NCI-H2081 treated with DMSO at 0.1 percent for 48 hours (cell line): ENCODE measurements around the gene MICAL3.
"Not testable (repeated sequence)": the region's sequence is repeated elsewhere in the genome, so short reads cannot be mapped to it uniquely, and the experiment has no call there.

Experiments
- DNase-seq: peaks from one replicate; lab custom pipeline; 2025; lab: John Stamatoyannopoulos, UW

MICAL3 gene

GRCh38 chr22:18059094-18059417 is 34.7 kb upstream of the MICAL3 start:
- DNase-seq = no peak

GRCh38 chr22:18058371-18059093 is 34.2 kb upstream of the MICAL3 start:
- no peak for DNase-seq

GRCh38 chr22:18057568-18058209 is 33.3 kb upstream of the MICAL3 start:
- DNase-seq = no peak

GRCh38 chr22:18056807-18057474 is 32.6 kb upstream of the MICAL3 start:
- no peak for DNase-seq

GRCh38 chr22:18056161-18056666 is 31.9 kb upstream of the MICAL3 start:
- DNase-seq = no peak

GRCh38 chr22:18055619-18056160 is 31.3 kb upstream of the MICAL3 start:
- no peak for DNase-seq

- DNase-seq = not testable (repeated sequence)
These were observed 29.0 kb upstream of the MICAL3 start for GRCh38 chr22:18053216-18053946.

GRCh38 chr22:18051113-18051512 is 26.8 kb upstream of the MICAL3 start:
- not testable (repeated sequence) for DNase-seq

GRCh38 chr22:18050065-18050464 is 25.7 kb upstream of the MICAL3 start:
- DNase-seq = no peak

- DNase-seq = no peak
These were observed 24.1 kb upstream of the MICAL3 start for GRCh38 chr22:18048441-18048898.

- DNase-seq = no peak
These were observed 23.7 kb upstream of the MICAL3 start for GRCh38 chr22:18048041-18048440.

- DNase-seq = no peak
These were observed 21.4 kb upstream of the MICAL3 start for GRCh38 chr22:18045794-18046193.

GRCh38 chr22:18044548-18045271 is 20.3 kb upstream of the MICAL3 start:
- no peak for DNase-seq

- no peak for DNase-seq
These were observed 18.3 kb upstream of the MICAL3 start for GRCh38 chr22:18042685-18043084.

- not testable (repeated sequence) for DNase-seq
These were observed 16.5 kb upstream of the MICAL3 start for GRCh38 chr22:18040898-18041297.

- no peak for DNase-seq
These were observed 11.4 kb upstream of the MICAL3 start for GRCh38 chr22:18035751-18036150.

- no peak for DNase-seq
These were observed 9.7 kb upstream of the MICAL3 start for GRCh38 chr22:18034076-18034475.

- DNase-seq = no peak
These were observed 9.0 kb upstream of the MICAL3 start for GRCh38 chr22:18033204-18033998.

- DNase-seq = no peak
These were observed 8.2 kb upstream of the MICAL3 start for GRCh38 chr22:18032455-18033101.
